PC-9 (cell line): ENCODE data around the gene SHISAL2A. TPM values are rescaled to one million over a fixed set of nuclear protein-coding genes. Genes with fewer than 3 reads are reported as not detected.

Experiments
- BruUV-seq: library from RNA; stranded (reverse); fragments of 400-500 nt; replicated peaks from 2 replicates; lab custom pipeline; 2021; lab: Mats Ljungman, UMichigan
- CTCF ChIA-PET: fragments of 300-600 bp; sonication (Branson Sonifier 250); formaldehyde crosslinking; loops from one replicate; lab custom pipeline; 2022; ENCODE audit warnings: antibody characterized with exemption; lab: Charles Lee
- POLR2A ChIA-PET: fragments of 300-600 bp; sonication (Branson Sonifier 250); formaldehyde crosslinking; loops from one replicate; lab custom pipeline; 2022; ENCODE audit warnings: antibody characterized with exemption; ENCODE audit not compliant: unreplicated experiment; lab: Charles Lee
- DNase-seq, 2 experiments: peaks; one replicate each; pipeline versions ENCODE4 v3.0.0 to v3.0.0-alpha.2; 2015 to 2022; ENCODE audit warnings: mixed read lengths in 1 of 2
- H2AFZ ChIP-seq: fragments of 200-600 bp; sonication (generic); 2 replicates; pipeline ENCODE4 v1.8.1; 2017; ENCODE audit warnings: antibody characterized with exemption
- H3F3A ChIP-seq: fragments of 200-600 bp; sonication (generic); 2 replicates; pipeline ENCODE4 v1.8.1; 2017; ENCODE audit warnings: antibody characterized with exemption, mild to moderate bottlenecking, low read depth; ENCODE audit not compliant: insufficient read depth
- H3K27ac ChIP-seq: fragments of 200-600 bp; sonication (generic); 2 replicates; pipeline ENCODE4 v1.6.1; 2016; ENCODE audit warnings: mixed run types
- H3K27me3 ChIP-seq: fragments of 200-600 bp; sonication (generic); 2 replicates; pipeline ENCODE4 v1.6.1; 2016; ENCODE audit warnings: low read depth, mixed run types; ENCODE audit not compliant: insufficient read depth
- H3K36me3 ChIP-seq: fragments of 200-600 bp; sonication (generic); 2 replicates; pipeline ENCODE4 v1.6.1; 2016; ENCODE audit warnings: low read depth, mixed run types
- H3K4me1 ChIP-seq: fragments of 200-600 bp; sonication (generic); replicated peaks from 2 replicates; pipeline ENCODE4 v1.6.1; 2016; ENCODE audit warnings: mixed run types; ENCODE audit not compliant: insufficient read depth
- H3K4me2 ChIP-seq: fragments of 200-600 bp; sonication (generic); 2 replicates; pipeline ENCODE4 v1.6.1; 2017; ENCODE audit warnings: mixed run types
- H3K4me3 ChIP-seq: fragments of 200-600 bp; sonication (generic); 2 replicates; pipeline ENCODE4 v1.6.1; 2016; ENCODE audit warnings: mixed run types
- H3K79me2 ChIP-seq: fragments of 200-600 bp; sonication (generic); 2 replicates; pipeline ENCODE4 v1.6.1; 2017; ENCODE audit warnings: low read depth, mixed run types
- H3K9me2 ChIP-seq: fragments of 200-600 bp; sonication (generic); 2 replicates; pipeline ENCODE4 v1.8.1; 2017; ENCODE audit warnings: mild to moderate bottlenecking; ENCODE audit not compliant: insufficient read depth
- H3K9me3 ChIP-seq: fragments of 200-600 bp; sonication (generic); 2 replicates; pipeline ENCODE4 v1.8.1; 2016; ENCODE audit warnings: low read depth; ENCODE audit not compliant: insufficient read depth
- H4K20me1 ChIP-seq: fragments of 200-600 bp; sonication (generic); 2 replicates; pipeline ENCODE4 v1.8.1; 2017; ENCODE audit not compliant: insufficient read depth
- CTCF ChIP-seq: fragments of 200-600 bp; sonication (generic); conservative IDR thresholded peaks from 2 replicates; pipeline ENCODE4 v1.6.1; 2017; ENCODE audit warnings: mixed run types, antibody characterized with exemption, mild to moderate bottlenecking, moderate library complexity
- EZH2 ChIP-seq: fragments of 200-600 bp; sonication (generic); IDR thresholded peaks from 2 replicates; pipeline ENCODE4 v1.8.0; 2017; ENCODE audit warnings: antibody characterized with exemption, low read depth
- intact Hi-C: fragments of 100-400 bp; cut with micrococcal nuclease; formaldehyde crosslinking; loops from one replicate; pipeline ENCODE4 v1.10.0; 2022; ENCODE audit not compliant: unreplicated experiment
- total RNA-seq: library from RNA; stranded (reverse); gene quantifications from 2 replicates; pipeline ENCODE4 v1.2.3, GENCODE V29; 2021

SHISAL2A gene
- total RNA-seq, 1 experiment from 2014 or later = not detected

DNA sequence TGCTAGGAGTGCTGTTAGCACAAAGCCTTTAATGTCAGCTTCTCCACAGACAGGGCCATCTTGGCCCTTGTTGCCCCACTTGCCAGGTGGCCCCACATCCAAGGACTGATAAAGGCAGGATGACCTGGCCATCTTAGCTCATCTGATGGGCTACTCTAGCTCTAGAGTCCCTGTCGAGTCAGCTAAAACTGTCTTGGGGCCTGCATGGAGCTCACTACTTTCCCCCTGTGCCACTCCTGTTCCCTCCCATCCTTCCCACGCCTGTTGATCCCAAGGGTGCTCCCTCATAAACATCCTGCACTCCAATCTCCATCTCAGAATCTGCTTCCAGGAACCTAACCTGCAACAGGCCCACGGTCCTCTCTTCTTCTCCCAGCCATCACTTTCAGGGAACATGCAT, 31.4 kb upstream of the SHISAL2A start:
- H3K36me3 ChIP-seq = no peaks in the 10 kb centered on the region
- H3K27ac ChIP-seq = no peak overlapping the region
- H3K9me2 ChIP-seq = no peaks in the 10 kb centered on the region
- H3K9me3 ChIP-seq = no peaks in the 10 kb centered on the region
- H3K79me2 ChIP-seq = no peaks in the 10 kb centered on the region
- DNase-seq = no peak
- H3F3A ChIP-seq = no peaks in the 10 kb centered on the region
- H3K4me2 ChIP-seq = no peak overlapping the region
- POLR2A ChIA-PET = no interaction called here
- intact Hi-C loops = no loop called here
- no peak overlapping the region for H2AFZ ChIP-seq
- no TSS peak for BruUV-seq
- TF ChIP-seq EZH2 (no peak), CTCF (no peak)
- no peaks in the 10 kb centered on the region for H4K20me1 ChIP-seq
- H3K4me1 ChIP-seq = no peaks in the 10 kb centered on the region
- H3K27me3 ChIP-seq = no peaks in the 10 kb centered on the region
- no peak overlapping the region for H3K4me3 ChIP-seq
- CTCF ChIA-PET = interaction anchor here (0.7 kb wide), 1 partner anchor 34 kb away, joined by 3 read pairs; no protein-coding TSS in a partner anchor

GRCh38 chr1:52601991-52602855, 30.7 kb upstream of the SHISAL2A start, which contains the start of gene GPX7:
TSS of gene GPX7 (plus strand) at chr1:52602371. CDS start at chr1:52602410, 39 bp downstream.
- ChIA-PET POLR2A (no interaction called here), CTCF (no interaction called here)
- Histone ChIP-seq H3K4me2 (no peak within 1 kb of the TSS), H3K27me3 (no peaks in the 10 kb centered on the region), H3K36me3 (no peaks in the 10 kb centered on the region), H3K79me2 (no peaks in the 10 kb centered on the region), H3K9me3 (no peaks in the 10 kb centered on the region), H3K4me1 (no peaks in the 10 kb centered on the region), H3F3A (no peaks in the 10 kb centered on the region), H4K20me1 (no peaks in the 10 kb centered on the region), H3K9me2 (no peaks in the 10 kb centered on the region), H2AFZ (no peak within 1 kb of the TSS), H3K4me3 (no peak within 1 kb of the TSS), H3K27ac (no peak within 1 kb of the TSS)
- no peak for TF ChIP-seq CTCF
- TF ChIP-seq EZH2 = no peak
- DNase-seq = no peak
- BruUV-seq = no TSS peak
- intact Hi-C loops = no loop called here

DNA sequence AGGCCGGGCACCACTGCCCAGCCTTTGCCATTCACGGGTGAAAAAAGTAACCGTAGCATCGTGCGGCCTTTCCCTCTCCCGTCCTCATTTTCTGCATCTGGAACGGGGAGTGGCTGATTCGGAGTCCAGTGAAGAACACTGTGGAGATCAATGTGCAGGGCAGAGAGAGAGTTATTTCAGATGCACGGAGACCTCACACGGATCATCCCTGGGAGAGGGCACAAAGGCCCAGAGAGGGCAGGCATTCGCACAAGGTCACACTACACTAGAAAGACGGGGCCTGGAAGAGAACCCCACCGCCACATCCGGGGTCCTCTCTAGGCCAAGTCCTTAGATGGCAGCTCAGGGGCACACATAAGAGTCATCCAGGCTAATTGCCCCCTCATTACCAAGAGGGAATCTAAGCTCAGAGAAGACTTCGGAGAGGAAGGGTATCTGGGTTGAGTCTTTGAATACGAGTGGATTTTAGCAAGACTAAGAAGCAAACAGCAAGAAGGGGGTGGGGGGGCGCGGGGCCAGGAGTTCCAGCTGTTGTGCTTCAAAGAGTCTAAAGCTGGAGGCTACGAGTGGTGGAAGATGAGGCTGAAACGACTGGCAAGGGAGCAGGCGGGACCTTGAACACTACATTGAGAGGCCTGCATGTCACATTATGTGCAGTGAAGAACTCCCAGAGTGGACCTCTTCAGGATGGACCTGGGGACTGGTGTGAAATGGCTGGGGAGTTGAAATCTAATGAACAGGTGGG, 29.9 kb upstream of the SHISAL2A start:
- TF ChIP-seq CTCF = no peak
- TF ChIP-seq EZH2 = no peak
- Histone ChIP-seq H3K4me3 (no peak overlapping the region), H3K9me3 (no peaks in the 10 kb centered on the region), H3K27me3 (no peaks in the 10 kb centered on the region), H4K20me1 (no peaks in the 10 kb centered on the region), H3K9me2 (no peaks in the 10 kb centered on the region), H3K27ac (no peak overlapping the region), H3F3A (no peaks in the 10 kb centered on the region; the same call in 1 of the 2 replicates), H2AFZ (no peak overlapping the region), H3K79me2 (no peaks in the 10 kb centered on the region), H3K4me1 (no peaks in the 10 kb centered on the region), H3K36me3 (no peaks in the 10 kb centered on the region), H3K4me2 (no peak overlapping the region)
- ChIA-PET POLR2A (no interaction called here), CTCF (no interaction called here)
- no peak for DNase-seq
- intact Hi-C loops = no loop called here
- BruUV-seq = no TSS peak
